NCI-H146 treated with DMSO at 0.1 percent for 48 hours (cell line): ENCODE results near the gene IKZF2.

Experiments used
- DNase-seq: peaks from one replicate; lab custom pipeline; 2025; ENCODE audit not compliant: unreplicated experiment; lab: John Stamatoyannopoulos, UW

Gene IKZF2

GRCh38 chr2:212962691-212963090 is 188.7 kb downstream of the IKZF2 start:
- no peak for DNase-seq

GRCh38 chr2:212961255-212961654 is 190.2 kb downstream of the IKZF2 start:
- no peak for DNase-seq

- DNase-seq: no peak
These were observed 191.1 kb downstream of the IKZF2 start for GRCh38 chr2:212960336-212960735.

- no peak for DNase-seq
These were observed 191.8 kb downstream of the IKZF2 start for GRCh38 chr2:212959471-212960117.

GRCh38 chr2:212958757-212959295 is 192.6 kb downstream of the IKZF2 start:
- DNase-seq: no peak

GRCh38 chr2:212958133-212958532 is 193.3 kb downstream of the IKZF2 start:
- no peak for DNase-seq

GRCh38 chr2:212957624-212958023 is 193.8 kb downstream of the IKZF2 start:
- no peak for DNase-seq

GRCh38 chr2:212956665-212957607 is 194.5 kb downstream of the IKZF2 start:
- DNase-seq: no peak

GRCh38 chr2:212953170-212953920 is 198.1 kb downstream of the IKZF2 start:
- DNase-seq: no peak

- no peak for DNase-seq
These were observed 201.6 kb downstream of the IKZF2 start for GRCh38 chr2:212949786-212950185.
